K562 (cell line): ENCODE results near the gene CCDC127. TPM values are rescaled to one million over a fixed set of nuclear protein-coding genes. Genes with fewer than 3 reads are reported as not detected.

Experiments
- ADNP ChIP-seq: fragments of 200-800 bp; sonication (Bioruptor generic); IDR thresholded peaks from 2 replicates; pipeline ENCODE4 v1.6.1; 2016; ENCODE audit warnings: missing genetic modification characterization, missing compliant biosample characterization
- AFF1 ChIP-seq, 2 experiments: fragments of 450-650 bp; IDR thresholded peaks; 2 replicates each; pipeline ENCODE4 v1.6.1; 2018; ENCODE audit warnings: mild to moderate bottlenecking in 2 of 2, low read depth in 1 of 2; ENCODE audit not compliant: partially characterized antibody in 2 of 2
- ARID3B ChIP-seq: fragments of 250-450 bp; sonication (Bioruptor Pico); IDR thresholded peaks from 2 replicates; pipeline ENCODE4 v1.4.0; 2020; ENCODE audit warnings: borderline replicate concordance
- CAMTA2 ChIP-seq: fragments of 250-450 bp; sonication (Bioruptor Pico); conservative IDR thresholded peaks from 2 replicates; pipeline ENCODE4 v1.5.1; 2022
- ELK1 ChIP-seq: sonication (generic); formaldehyde crosslinking; IDR thresholded peaks from 2 replicates; pipeline ENCODE4 v1.8.1; 2022; ENCODE audit warnings: missing genetic modification reagents
- GTF3C2 ChIP-seq: IDR thresholded peaks from 3 replicates; pipeline ENCODE4 v1.6.1; 2011; ENCODE audit warnings: borderline replicate concordance, mild to moderate bottlenecking, moderate library complexity; ENCODE audit not compliant: insufficient read length; ENCODE audit errors: extremely low read depth
- MAFG ChIP-seq: fragments of 450-650 bp; conservative IDR thresholded peaks from 2 replicates; pipeline ENCODE4 v1.6.1; 2016; ENCODE audit warnings: missing genetic modification characterization, missing compliant biosample characterization
- SMAD2 ChIP-seq: fragments of 150-350 bp; IDR thresholded peaks from 2 replicates; pipeline ENCODE4 v1.6.1; 2014; ENCODE audit warnings: low read depth, mild to moderate bottlenecking, low read length
- SP1 ChIP-seq: sonication (generic); formaldehyde crosslinking; IDR thresholded peaks from 2 replicates; pipeline ENCODE4 v1.8.1; 2022; ENCODE audit warnings: mild to moderate bottlenecking, missing genetic modification reagents
- TSHZ1 ChIP-seq: fragments of 250-450 bp; sonication (Bioruptor Pico); IDR thresholded peaks from 2 replicates; pipeline ENCODE4 v1.4.0; 2020; ENCODE audit warnings: mild to moderate bottlenecking, moderate library complexity
- YBX1 ChIP-seq: fragments of 450-650 bp; IDR thresholded peaks from 2 replicates; pipeline ENCODE4 v1.7.1; 2016; ENCODE audit warnings: mild to moderate bottlenecking
- ZNF24 ChIP-seq: fragments of 450-650 bp; IDR thresholded peaks from 2 replicates; pipeline ENCODE4 v1.6.1; 2016
- ZNF444 ChIP-seq: fragments of 250-450 bp; sonication (Bioruptor Pico); IDR thresholded peaks from 2 replicates; pipeline ENCODE4 v1.4.0; 2020; ENCODE audit warnings: mild to moderate bottlenecking, moderate library complexity
- polyA plus RNA-seq, 8 experiments: library from polyadenylated mRNA; depleted of rRNA in 4 of 8; stranded (reverse) in 5 of 8; unstranded in 3 of 8; fragments of >200 nt; fragmentation: Nextera tagmentation in 2 of 8; fragmentation: Illumina TruSeq in 1 of 8; extraction: Ambion mirVana in 2 of 8; extraction: Trizol in 1 of 8; gene quantifications; 2 replicates each; pipeline versions ENCODE4 v1.2.1 to v1.2.3, GENCODE V29; 2011 to 2014; ENCODE audit warnings: inconsistent platforms in 1 of 8, missing spikeins in 1 of 8
- total RNA-seq, 7 experiments: library from RNA; depleted of rRNA in 6 of 7; stranded (reverse); fragments of >200 nt in 6 of 7; fragmentation: Illumina TruSeq in 2 of 7; extraction: Trizol in 2 of 7; gene quantifications; 2 replicates each; pipeline versions ENCODE4 v1.2.1 to v1.2.3, GENCODE V29; 2011 to 2021; ENCODE audit warnings: low replicate concordance in 1 of 7

The CCDC127 gene
- total and polyA plus RNA-seq, 9 of the 15 experiments (the other 6 are each of a cell fraction or from before 2014, with no cell fraction given): 2.7 to 4.5 (median 4.1) TPM

GRCh38 chr5:218457-219291 is 721 bp upstream of the CCDC127 start (continued):
- TF ChIP-seq TSHZ1 (CRISPR knock-in tag) (no peak), ZNF444 (no peak), ZNF24 (no peak), SP1 (peak; percentile 41; the same call in 1 of the 2 replicates), YBX1 (no peak), ELK1 (CRISPR knock-in tag) (no peak), MAFG (tag) (no peak), CAMTA2 (no peak), ADNP (tag) (no peak), GTF3C2 (no peak), AFF1 (IDR thresholded peaks at IDR 0.05; ENCODE audit: low read depth in 1 of 2, partially characterized antibody in 2 of 2) (no peak), SMAD2 (no peak), ARID3B (CRISPR knock-in tag) (no peak)
